Activated CD4-positive, alpha-beta memory T cell treated with anti-CD3 and anti-CD28 coated beads, Interleukin-2, amount 10 ng/mL, durations not matched to agents 7 days and 5 days (primary cell): ENCODE measurements around the gene INSYN2B. TPM values are rescaled to one million over a fixed set of nuclear protein-coding genes. Genes with fewer than 3 reads are reported as not detected.

Experiments used
- CTCF ChIA-PET: fragments of 350-600 bp; sonication (Branson Sonifier 250); formaldehyde crosslinking; loops from one replicate; lab custom pipeline; 2021; ENCODE audit warnings: antibody characterized with exemption, inconsistent platforms; lab: Charles Lee
- POLR2A ChIA-PET: fragments of 350-600 bp; sonication (Branson Sonifier 250); formaldehyde crosslinking; loops from one replicate; lab custom pipeline; 2021; ENCODE audit warnings: antibody characterized with exemption; lab: Charles Lee
- DNase-seq: peaks from one replicate; pipeline ENCODE4 v3.0.0-alpha.2; 2020
- H3K27ac Mint-ChIP-seq: one replicate; pipeline ENCODE4 v1.8.0; 2021; ENCODE audit warnings: mild to moderate bottlenecking, mixed read lengths
- H3K27me3 Mint-ChIP-seq: one replicate; pipeline ENCODE4 v1.8.0; 2021; ENCODE audit warnings: mixed read lengths
- H3K36me3 Mint-ChIP-seq: one replicate; pipeline ENCODE4 v1.8.0; 2021; ENCODE audit warnings: low read depth, mixed read lengths
- H3K4me1 Mint-ChIP-seq: one replicate; pipeline ENCODE4 v1.8.0; 2021; ENCODE audit warnings: mixed read lengths
- H3K4me3 Mint-ChIP-seq: one replicate; pipeline ENCODE4 v1.8.0; 2021; ENCODE audit warnings: mild to moderate bottlenecking, mixed read lengths
- H3K9me3 Mint-ChIP-seq: one replicate; pipeline ENCODE4 v1.8.0; 2021; ENCODE audit warnings: mixed read lengths
- total RNA-seq, 2 experiments: library from RNA; stranded (reverse); gene quantifications; one replicate each; pipeline ENCODE4 v1.2.3, GENCODE V29; 2021

INSYN2B gene
- total RNA-seq, 2 experiments from 2014 or later, result not detected

GRCh38 chr5:169914766-169915165 lies 65.5 kb downstream of the INSYN2B start:
- no peaks in the 10 kb centered on the region for H3K9me3 Mint-ChIP-seq
- H3K27ac Mint-ChIP-seq, result no peak overlapping the region
- no peak overlapping the region for H3K4me3 Mint-ChIP-seq
- peaks cover 8% of the 10 kb centered on the region for H3K36me3 Mint-ChIP-seq
- H3K27me3 Mint-ChIP-seq, result no peaks in the 10 kb centered on the region
- POLR2A ChIA-PET, result no interaction called here
- CTCF ChIA-PET, result no interaction called here
- H3K4me1 Mint-ChIP-seq, result no peaks in the 10 kb centered on the region
- no peak for DNase-seq

GRCh38 chr5:169913479-169913878 lies 66.8 kb downstream of the INSYN2B start:
- Mint-ChIP-seq H3K27me3 (no peaks in the 10 kb centered on the region), H3K4me3 (no peak overlapping the region), H3K4me1 (no peaks in the 10 kb centered on the region), H3K36me3 (peaks cover 8% of the 10 kb centered on the region), H3K27ac (no peak overlapping the region), H3K9me3 (no peaks in the 10 kb centered on the region)
- ChIA-PET POLR2A (interaction anchor here (0.9 kb wide), 1 partner anchor 9 kb away, joined by 3 read pairs; no protein-coding TSS in a partner anchor), CTCF (no interaction called here)
- no peak for DNase-seq

- no peak for DNase-seq
- ChIA-PET CTCF (no interaction called here), POLR2A (no interaction called here)
- Mint-ChIP-seq H3K4me1 (no peaks in the 10 kb centered on the region), H3K27me3 (no peaks in the 10 kb centered on the region), H3K4me3 (no peak overlapping the region), H3K9me3 (no peaks in the 10 kb centered on the region), H3K27ac (no peak overlapping the region), H3K36me3 (no peaks in the 10 kb centered on the region)
These were observed 68.7 kb downstream of the INSYN2B start for GRCh38 chr5:169911448-169912212.

- POLR2A ChIA-PET, result no interaction called here
- H3K36me3 Mint-ChIP-seq, result no peaks in the 10 kb centered on the region
- H3K27ac Mint-ChIP-seq, result no peak overlapping the region
- H3K27me3 Mint-ChIP-seq, result no peaks in the 10 kb centered on the region
- no peak for DNase-seq
- CTCF ChIA-PET, result no interaction called here
- no peaks in the 10 kb centered on the region for H3K4me1 Mint-ChIP-seq
- H3K4me3 Mint-ChIP-seq, result no peak overlapping the region
- H3K9me3 Mint-ChIP-seq, result no peaks in the 10 kb centered on the region
These were observed 69.9 kb downstream of the INSYN2B start for GRCh38 chr5:169910393-169910792.

GRCh38 chr5:169909945-169910344 lies 70.3 kb downstream of the INSYN2B start:
- POLR2A ChIA-PET, result no interaction called here
- no peaks in the 10 kb centered on the region for H3K36me3 Mint-ChIP-seq
- CTCF ChIA-PET, result no interaction called here
- no peaks in the 10 kb centered on the region for H3K4me1 Mint-ChIP-seq
- H3K4me3 Mint-ChIP-seq, result no peak overlapping the region
- no peak overlapping the region for H3K27ac Mint-ChIP-seq
- DNase-seq, result no peak
- no peaks in the 10 kb centered on the region for H3K27me3 Mint-ChIP-seq
- H3K9me3 Mint-ChIP-seq, result no peaks in the 10 kb centered on the region

- Mint-ChIP-seq H3K4me1 (no peaks in the 10 kb centered on the region), H3K9me3 (no peaks in the 10 kb centered on the region), H3K4me3 (no peak overlapping the region), H3K27me3 (no peaks in the 10 kb centered on the region), H3K27ac (no peak overlapping the region), H3K36me3 (no peaks in the 10 kb centered on the region)
- no peak for DNase-seq
- ChIA-PET CTCF (no interaction called here), POLR2A (no interaction called here)
These were observed 71.4 kb downstream of the INSYN2B start for GRCh38 chr5:169908864-169909263.

GRCh38 chr5:169906745-169907649 lies 73.3 kb downstream of the INSYN2B start:
- Mint-ChIP-seq H3K4me3 (no peak overlapping the region), H3K27ac (no peak overlapping the region), H3K4me1 (peaks cover under 1% of the 10 kb centered on the region), H3K27me3 (no peaks in the 10 kb centered on the region), H3K9me3 (no peaks in the 10 kb centered on the region), H3K36me3 (peaks cover under 1% of the 10 kb centered on the region)
- POLR2A ChIA-PET, result no interaction called here
- no peak for DNase-seq
- CTCF ChIA-PET, result interaction anchor here (0.6 kb wide), 1 partner anchor 208 kb away, joined by 3 read pairs; no protein-coding TSS in a partner anchor

- Mint-ChIP-seq H3K27ac (no peak overlapping the region), H3K9me3 (no peaks in the 10 kb centered on the region), H3K36me3 (peaks cover 17% of the 10 kb centered on the region), H3K27me3 (no peaks in the 10 kb centered on the region), H3K4me3 (no peak overlapping the region), H3K4me1 (peaks cover 15% of the 10 kb centered on the region)
- ChIA-PET POLR2A (no interaction called here), CTCF (no interaction called here)
- DNase-seq, result no peak
These were observed 75.3 kb downstream of the INSYN2B start for GRCh38 chr5:169905017-169905416.

- Mint-ChIP-seq H3K4me3 (no peak overlapping the region), H3K27ac (no peak overlapping the region), H3K4me1 (peaks cover 15% of the 10 kb centered on the region), H3K36me3 (peaks cover 21% of the 10 kb centered on the region), H3K9me3 (no peaks in the 10 kb centered on the region), H3K27me3 (no peaks in the 10 kb centered on the region)
- POLR2A ChIA-PET, result no interaction called here
- CTCF ChIA-PET, result no interaction called here
- no peak for DNase-seq
These were observed 75.8 kb downstream of the INSYN2B start for GRCh38 chr5:169904508-169904907.

- H3K27me3 Mint-ChIP-seq, result no peaks in the 10 kb centered on the region
- peaks cover 15% of the 10 kb centered on the region for H3K4me1 Mint-ChIP-seq
- CTCF ChIA-PET, result no interaction called here
- no peak overlapping the region for H3K27ac Mint-ChIP-seq
- no peak overlapping the region for H3K4me3 Mint-ChIP-seq
- POLR2A ChIA-PET, result no interaction called here
- DNase-seq, result no peak
- H3K9me3 Mint-ChIP-seq, result no peaks in the 10 kb centered on the region
- H3K36me3 Mint-ChIP-seq, result peaks cover 24% of the 10 kb centered on the region
These were observed 76.2 kb downstream of the INSYN2B start for GRCh38 chr5:169904059-169904458.

- no peaks in the 10 kb centered on the region for H3K27me3 Mint-ChIP-seq
- H3K4me1 Mint-ChIP-seq, result peaks cover 15% of the 10 kb centered on the region
- CTCF ChIA-PET, result interaction anchor here (0.5 kb wide), 1 partner anchor 592 kb away, joined by 3 read pairs; no protein-coding TSS in a partner anchor
- DNase-seq, result no peak
- no peak overlapping the region for H3K27ac Mint-ChIP-seq
- no peak overlapping the region for H3K4me3 Mint-ChIP-seq
- no peaks in the 10 kb centered on the region for H3K9me3 Mint-ChIP-seq
- peaks cover 34% of the 10 kb centered on the region for H3K36me3 Mint-ChIP-seq
- POLR2A ChIA-PET, result no interaction called here
These were observed 78.4 kb downstream of the INSYN2B start for GRCh38 chr5:169901896-169902295.

GRCh38 chr5:169897481-169897880 lies 82.8 kb downstream of the INSYN2B start:
- Mint-ChIP-seq H3K4me3 (no peak overlapping the region), H3K27me3 (no peaks in the 10 kb centered on the region), H3K4me1 (peaks cover 15% of the 10 kb centered on the region), H3K9me3 (no peaks in the 10 kb centered on the region), H3K36me3 (peaks cover 48% of the 10 kb centered on the region), H3K27ac (no peak overlapping the region)
- CTCF ChIA-PET, result interaction anchor here (1.2 kb wide), 1 partner anchor 83 kb away, joined by 3 read pairs; the partner anchor contains the start of gene INSYN2B
- POLR2A ChIA-PET, result no interaction called here
- no peak for DNase-seq

- Mint-ChIP-seq H3K4me1 (peaks cover 5% of the 10 kb centered on the region), H3K27ac (no peak overlapping the region), H3K36me3 (peaks cover 39% of the 10 kb centered on the region), H3K9me3 (no peaks in the 10 kb centered on the region), H3K4me3 (no peak overlapping the region), H3K27me3 (no peaks in the 10 kb centered on the region)
- ChIA-PET CTCF (interaction anchor here (1.5 kb wide), 1 partner anchor 9 kb away, joined by 3 read pairs; no protein-coding TSS in a partner anchor), POLR2A (no interaction called here)
- DNase-seq, result no peak
These were observed 84.4 kb downstream of the INSYN2B start for GRCh38 chr5:169895926-169896325.
